ENCODE results near the gene CAPS2.
"Not testable (repeated sequence)": the region's sequence is repeated elsewhere in the genome, so short reads cannot be mapped to it uniquely, and the experiment has no call there.

The CAPS2 gene

GRCh38 chr12:75329918-75330826 lies at the start of gene CAPS2:
CAPS2 (minus strand) TSS chr12:75330324; CDS start chr12:75326498, 3,826 bp downstream.
- peak; percentile 5 to 20 (median 10) for DNase-seq

GRCh38 chr12:75378354-75378753 lies 48.2 kb upstream of the CAPS2 start:
- no peak for DNase-seq

- DNase-seq, result no peak
Measured at GRCh38 chr12:75374971-75375370, 44.8 kb upstream of the CAPS2 start.

GRCh38 chr12:75366629-75367028 lies 36.5 kb upstream of the CAPS2 start:
- DNase-seq, result no peak

GRCh38 chr12:75364919-75365318 lies 34.8 kb upstream of the CAPS2 start:
- DNase-seq, result no peak

- no peak for DNase-seq
Measured at GRCh38 chr12:75361408-75361807, 31.3 kb upstream of the CAPS2 start.

GRCh38 chr12:75360920-75361319 lies 30.8 kb upstream of the CAPS2 start:
- no peak for DNase-seq

- no peak for DNase-seq
Measured at GRCh38 chr12:75354011-75354410, 23.9 kb upstream of the CAPS2 start.

GRCh38 chr12:75350413-75350812 lies 20.3 kb upstream of the CAPS2 start:
- DNase-seq, result no peak

GRCh38 chr12:75349946-75350345 lies 19.8 kb upstream of the CAPS2 start:
- no peak for DNase-seq

- DNase-seq, result not testable (repeated sequence)
Measured at GRCh38 chr12:75346215-75346614, 16.1 kb upstream of the CAPS2 start.

GRCh38 chr12:75345531-75345930 lies 15.4 kb upstream of the CAPS2 start:
- no peak for DNase-seq

GRCh38 chr12:75341873-75342272 lies 11.7 kb upstream of the CAPS2 start:
- no peak for DNase-seq

GRCh38 chr12:75337905-75338304 lies 7.8 kb upstream of the CAPS2 start:
- DNase-seq, result no peak

GRCh38 chr12:75334384-75335030 lies 4.4 kb upstream of the CAPS2 start, which contains the start of gene GLIPR1L1:
GLIPR1L1 (plus strand) TSS chr12:75334670; CDS start chr12:75334729, 59 bp downstream.
- peak; percentile 52 to 73 (median 60) for DNase-seq

GRCh38 chr12:75327642-75328041 lies 2.5 kb downstream of the CAPS2 start:
- no peak for DNase-seq

- DNase-seq, result no peak
Measured at GRCh38 chr12:75323663-75324062, 6.5 kb downstream of the CAPS2 start.

GRCh38 chr12:75322464-75322863 lies 7.7 kb downstream of the CAPS2 start:
- no peak for DNase-seq

- no peak for DNase-seq
Measured at GRCh38 chr12:75317784-75318183, 12.3 kb downstream of the CAPS2 start.

GRCh38 chr12:75315518-75315917 lies 14.6 kb downstream of the CAPS2 start:
- no peak for DNase-seq

GRCh38 chr12:75311369-75311768 lies 18.8 kb downstream of the CAPS2 start:
- no peak for DNase-seq

- DNase-seq, result no peak
Measured at GRCh38 chr12:75308279-75308678, 21.8 kb downstream of the CAPS2 start.

- DNase-seq, result no peak
Measured at GRCh38 chr12:75305412-75306332, 24.5 kb downstream of the CAPS2 start.

Data from activated CD4-positive, CD25-positive, alpha-beta regulatory T cell (primary cell).